GM12875 (cell line): ENCODE measurements around the gene WNT11.

Source experiments
- H3K4me3 ChIP-seq: one replicate; pipeline ENCODE4 v1.5.1; 2011; ENCODE audit warnings: low read depth, low read length, control low read depth
- CTCF ChIP-seq: IDR thresholded peaks from 2 replicates; pipeline ENCODE4 v1.5.1; 2011; ENCODE audit warnings: low read depth, mild to moderate bottlenecking, control low read depth, inconsistent platforms, low read length, moderate library complexity, borderline replicate concordance; ENCODE audit not compliant: insufficient read depth

Gene WNT11

GRCh38 chr11:76242004-76242779 lies 35.9 kb upstream of the WNT11 start:
- no peak for TF ChIP-seq CTCF
- H3K4me3 ChIP-seq, result no peak overlapping the region

GRCh38 chr11:76241243-76242000 lies 35.1 kb upstream of the WNT11 start:
- no peak overlapping the region for H3K4me3 ChIP-seq
- TF ChIP-seq CTCF, result no peak

- no peak overlapping the region for H3K4me3 ChIP-seq
- no peak for TF ChIP-seq CTCF
Measured at GRCh38 chr11:76240666-76241065, 34.4 kb upstream of the WNT11 start.

GRCh38 chr11:76240161-76240540 lies 33.8 kb upstream of the WNT11 start:
- TF ChIP-seq CTCF, result no peak
- H3K4me3 ChIP-seq, result no peak overlapping the region

- no peak overlapping the region for H3K4me3 ChIP-seq
- TF ChIP-seq CTCF, result no peak
Measured at GRCh38 chr11:76239483-76240160, 33.3 kb upstream of the WNT11 start.

GRCh38 chr11:76238551-76238950 lies 32.2 kb upstream of the WNT11 start:
- no peak for TF ChIP-seq CTCF
- H3K4me3 ChIP-seq, result no peak overlapping the region

GRCh38 chr11:76237914-76238313 lies 31.6 kb upstream of the WNT11 start:
- H3K4me3 ChIP-seq, result no peak overlapping the region
- no peak for TF ChIP-seq CTCF
